T-helper 2 cell treated with Interferon-gamma antibody and Interleukin-4, amounts not matched to agents 5 μg/mL and 100 μg/mL, for 36 hours (primary cell): Measurements from ENCODE around the gene ADAMTS9.

ENCODE experiments used
- DNase-seq: peaks from one replicate; pipeline ENCODE4 v3.0.0; 2021; ENCODE audit warnings: low spot score
- H3K27ac Mint-ChIP-seq: one replicate; pipeline ENCODE4 v1.8.0; 2021; ENCODE audit warnings: mild to moderate bottlenecking, mixed read lengths
- H3K27me3 Mint-ChIP-seq: one replicate; pipeline ENCODE4 v1.8.0; 2021; ENCODE audit warnings: low read depth, mixed read lengths
- H3K36me3 Mint-ChIP-seq: one replicate; pipeline ENCODE4 v1.8.0; 2021; ENCODE audit warnings: low read depth, mixed read lengths
- H3K4me1 Mint-ChIP-seq: one replicate; pipeline ENCODE4 v1.8.0; 2021; ENCODE audit warnings: low read depth, mixed read lengths
- H3K4me3 Mint-ChIP-seq: one replicate; pipeline ENCODE4 v1.8.0; 2022; ENCODE audit warnings: mild to moderate bottlenecking, moderate library complexity, mixed read lengths
- H3K9me3 Mint-ChIP-seq: one replicate; pipeline ENCODE4 v1.8.0; 2021; ENCODE audit warnings: mixed read lengths

Gene ADAMTS9

GRCh38 chr3:64687781-64688604 is at the start of gene ADAMTS9:
ADAMTS9 (minus strand) TSS chr3:64688000; CDS start chr3:64687657, 343 bp downstream.
- peaks cover 53% of the 10 kb centered on the region for H3K27me3 Mint-ChIP-seq
- H3K4me3 Mint-ChIP-seq = no peak within 1 kb of the TSS
- peaks cover 3% of the 10 kb centered on the region for H3K4me1 Mint-ChIP-seq
- no peak within 1 kb of the TSS for H3K27ac Mint-ChIP-seq
- H3K9me3 Mint-ChIP-seq = no peaks in the 10 kb centered on the region
- DNase-seq = no peak
- H3K36me3 Mint-ChIP-seq = no peaks in the 10 kb centered on the region

- no peaks in the 10 kb centered on the region for H3K36me3 Mint-ChIP-seq
- no peak for DNase-seq
- H3K4me1 Mint-ChIP-seq = no peaks in the 10 kb centered on the region
- H3K9me3 Mint-ChIP-seq = peaks cover 5% of the 10 kb centered on the region
- H3K4me3 Mint-ChIP-seq = no peak overlapping the region
- no peak overlapping the region for H3K27ac Mint-ChIP-seq
- no peaks in the 10 kb centered on the region for H3K27me3 Mint-ChIP-seq
These were observed 44.8 kb upstream of the ADAMTS9 start for GRCh38 chr3:64732576-64732975.

GRCh38 chr3:64730681-64731080 is 42.9 kb upstream of the ADAMTS9 start:
- Mint-ChIP-seq H3K4me3 (no peak overlapping the region), H3K36me3 (no peaks in the 10 kb centered on the region), H3K4me1 (no peaks in the 10 kb centered on the region), H3K9me3 (peaks cover 5% of the 10 kb centered on the region), H3K27me3 (no peaks in the 10 kb centered on the region), H3K27ac (no peak overlapping the region)
- DNase-seq = no peak

- no peaks in the 10 kb centered on the region for H3K36me3 Mint-ChIP-seq
- H3K4me3 Mint-ChIP-seq = no peak overlapping the region
- DNase-seq = no peak
- no peak overlapping the region for H3K27ac Mint-ChIP-seq
- H3K27me3 Mint-ChIP-seq = no peaks in the 10 kb centered on the region
- H3K9me3 Mint-ChIP-seq = peaks cover under 1% of the 10 kb centered on the region
- no peaks in the 10 kb centered on the region for H3K4me1 Mint-ChIP-seq
These were observed 41.2 kb upstream of the ADAMTS9 start for GRCh38 chr3:64728994-64729393.

- no peaks in the 10 kb centered on the region for H3K27me3 Mint-ChIP-seq
- H3K36me3 Mint-ChIP-seq = no peaks in the 10 kb centered on the region
- no peak for DNase-seq
- no peak overlapping the region for H3K27ac Mint-ChIP-seq
- H3K9me3 Mint-ChIP-seq = no peaks in the 10 kb centered on the region
- H3K4me3 Mint-ChIP-seq = no peak overlapping the region
- no peaks in the 10 kb centered on the region for H3K4me1 Mint-ChIP-seq
These were observed 40.6 kb upstream of the ADAMTS9 start for GRCh38 chr3:64728428-64728827.

- Mint-ChIP-seq H3K4me3 (no peak overlapping the region), H3K27me3 (no peaks in the 10 kb centered on the region), H3K9me3 (no peaks in the 10 kb centered on the region), H3K36me3 (no peaks in the 10 kb centered on the region), H3K27ac (no peak overlapping the region), H3K4me1 (no peaks in the 10 kb centered on the region)
- DNase-seq = no peak
These were observed 38.8 kb upstream of the ADAMTS9 start for GRCh38 chr3:64726414-64727090.

GRCh38 chr3:64718976-64719375 is 31.2 kb upstream of the ADAMTS9 start:
- Mint-ChIP-seq H3K9me3 (no peaks in the 10 kb centered on the region), H3K4me1 (no peaks in the 10 kb centered on the region), H3K27me3 (no peaks in the 10 kb centered on the region), H3K36me3 (no peaks in the 10 kb centered on the region), H3K4me3 (no peak overlapping the region), H3K27ac (no peak overlapping the region)
- DNase-seq = no peak

- DNase-seq = no peak
- H3K4me1 Mint-ChIP-seq = no peaks in the 10 kb centered on the region
- no peak overlapping the region for H3K27ac Mint-ChIP-seq
- H3K27me3 Mint-ChIP-seq = no peaks in the 10 kb centered on the region
- no peak overlapping the region for H3K4me3 Mint-ChIP-seq
- no peaks in the 10 kb centered on the region for H3K36me3 Mint-ChIP-seq
- H3K9me3 Mint-ChIP-seq = no peaks in the 10 kb centered on the region
These were observed 30.2 kb upstream of the ADAMTS9 start for GRCh38 chr3:64717872-64718613.

GRCh38 chr3:64717411-64717810 is 29.6 kb upstream of the ADAMTS9 start:
- no peak overlapping the region for H3K4me3 Mint-ChIP-seq
- H3K9me3 Mint-ChIP-seq = no peaks in the 10 kb centered on the region
- no peaks in the 10 kb centered on the region for H3K4me1 Mint-ChIP-seq
- no peak overlapping the region for H3K27ac Mint-ChIP-seq
- H3K27me3 Mint-ChIP-seq = no peaks in the 10 kb centered on the region
- DNase-seq = no peak
- no peaks in the 10 kb centered on the region for H3K36me3 Mint-ChIP-seq

- no peak overlapping the region for H3K27ac Mint-ChIP-seq
- H3K4me1 Mint-ChIP-seq = no peaks in the 10 kb centered on the region
- no peak overlapping the region for H3K4me3 Mint-ChIP-seq
- no peak for DNase-seq
- H3K27me3 Mint-ChIP-seq = no peaks in the 10 kb centered on the region
- no peaks in the 10 kb centered on the region for H3K36me3 Mint-ChIP-seq
- no peaks in the 10 kb centered on the region for H3K9me3 Mint-ChIP-seq
These were observed 28.4 kb upstream of the ADAMTS9 start for GRCh38 chr3:64716110-64716710.

- Mint-ChIP-seq H3K27ac (no peak overlapping the region), H3K4me3 (no peak overlapping the region), H3K4me1 (no peaks in the 10 kb centered on the region), H3K9me3 (no peaks in the 10 kb centered on the region), H3K27me3 (no peaks in the 10 kb centered on the region), H3K36me3 (no peaks in the 10 kb centered on the region)
- DNase-seq = no peak
These were observed 27.6 kb upstream of the ADAMTS9 start for GRCh38 chr3:64715211-64715982.

GRCh38 chr3:64708456-64708855 is 20.7 kb upstream of the ADAMTS9 start:
- no peaks in the 10 kb centered on the region for H3K27me3 Mint-ChIP-seq
- peaks cover 4% of the 10 kb centered on the region for H3K9me3 Mint-ChIP-seq
- no peak for DNase-seq
- no peaks in the 10 kb centered on the region for H3K36me3 Mint-ChIP-seq
- H3K27ac Mint-ChIP-seq = no peak overlapping the region
- H3K4me3 Mint-ChIP-seq = no peak overlapping the region
- H3K4me1 Mint-ChIP-seq = no peaks in the 10 kb centered on the region

- Mint-ChIP-seq H3K4me1 (no peaks in the 10 kb centered on the region), H3K36me3 (no peaks in the 10 kb centered on the region), H3K9me3 (peaks cover 4% of the 10 kb centered on the region), H3K27me3 (no peaks in the 10 kb centered on the region), H3K27ac (no peak overlapping the region), H3K4me3 (no peak overlapping the region)
- no peak for DNase-seq
These were observed 18.1 kb upstream of the ADAMTS9 start for GRCh38 chr3:64705946-64706345.
